Astrocyte of the spinal cord (primary cell): ENCODE data around the gene RPL7A.

Experiments
- DNase-seq: peaks from one replicate; pipeline ENCODE4 v3.0.0; 2011; ENCODE audit warnings: low read depth, low spot score
- H3K4me3 ChIP-seq: 2 replicates; pipeline ENCODE4 v1.5.1; 2011; ENCODE audit warnings: low read depth, mild to moderate bottlenecking, low read length, moderate library complexity
- in situ Hi-C: cut with HindIII; loops from 2 replicates; pipeline ENCODE4 v1.10.0; 2017; ENCODE audit warnings: low sequenced_read_pairs
- TF ChIP-seq, protein P1 (sequence below): IDR thresholded peaks from 2 replicates; pipeline ENCODE4 v1.5.1; 2012; ENCODE audit warnings: low read depth, mild to moderate bottlenecking, low read length, inconsistent platforms

RPL7A gene

DNA sequence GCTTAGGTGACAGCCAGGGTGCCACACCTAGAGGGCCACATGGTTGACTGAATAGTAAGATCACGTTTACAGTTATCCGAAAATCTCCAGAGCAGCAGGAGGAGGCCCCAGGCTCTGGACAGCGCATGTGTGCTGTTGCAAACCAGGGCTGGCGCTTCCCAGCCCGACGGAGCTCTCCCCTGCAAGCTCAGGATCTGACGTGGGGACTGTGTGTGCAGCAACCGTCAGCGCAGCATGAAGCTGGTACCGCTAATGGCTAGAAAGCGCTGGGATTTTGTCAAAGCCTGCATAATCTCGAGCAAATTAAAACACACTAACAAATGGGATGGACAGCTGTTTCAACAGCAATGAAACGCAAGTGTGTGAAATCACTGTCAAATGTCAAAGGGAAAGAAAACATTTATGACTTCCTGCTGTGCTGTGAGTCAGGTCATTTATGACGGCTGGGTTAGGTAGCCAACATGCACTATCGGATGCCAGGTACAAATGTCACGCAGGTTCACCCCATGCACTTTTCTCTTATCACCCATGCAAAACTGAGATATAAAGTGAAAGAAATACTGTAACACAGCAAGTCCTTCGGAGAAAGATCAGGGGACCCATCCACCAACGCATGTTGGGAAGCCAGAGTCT lies 20.3 kb downstream of the RPL7A start:
- TF ChIP-seq, protein P1, sequence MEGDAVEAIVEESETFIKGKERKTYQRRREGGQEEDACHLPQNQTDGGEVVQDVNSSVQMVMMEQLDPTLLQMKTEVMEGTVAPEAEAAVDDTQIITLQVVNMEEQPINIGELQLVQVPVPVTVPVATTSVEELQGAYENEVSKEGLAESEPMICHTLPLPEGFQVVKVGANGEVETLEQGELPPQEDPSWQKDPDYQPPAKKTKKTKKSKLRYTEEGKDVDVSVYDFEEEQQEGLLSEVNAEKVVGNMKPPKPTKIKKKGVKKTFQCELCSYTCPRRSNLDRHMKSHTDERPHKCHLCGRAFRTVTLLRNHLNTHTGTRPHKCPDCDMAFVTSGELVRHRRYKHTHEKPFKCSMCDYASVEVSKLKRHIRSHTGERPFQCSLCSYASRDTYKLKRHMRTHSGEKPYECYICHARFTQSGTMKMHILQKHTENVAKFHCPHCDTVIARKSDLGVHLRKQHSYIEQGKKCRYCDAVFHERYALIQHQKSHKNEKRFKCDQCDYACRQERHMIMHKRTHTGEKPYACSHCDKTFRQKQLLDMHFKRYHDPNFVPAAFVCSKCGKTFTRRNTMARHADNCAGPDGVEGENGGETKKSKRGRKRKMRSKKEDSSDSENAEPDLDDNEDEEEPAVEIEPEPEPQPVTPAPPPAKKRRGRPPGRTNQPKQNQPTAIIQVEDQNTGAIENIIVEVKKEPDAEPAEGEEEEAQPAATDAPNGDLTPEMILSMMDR: no peak
- no peak overlapping the region for H3K4me3 ChIP-seq
- in situ Hi-C loops: no loop called here
- peak; percentile 30 for DNase-seq

DNA sequence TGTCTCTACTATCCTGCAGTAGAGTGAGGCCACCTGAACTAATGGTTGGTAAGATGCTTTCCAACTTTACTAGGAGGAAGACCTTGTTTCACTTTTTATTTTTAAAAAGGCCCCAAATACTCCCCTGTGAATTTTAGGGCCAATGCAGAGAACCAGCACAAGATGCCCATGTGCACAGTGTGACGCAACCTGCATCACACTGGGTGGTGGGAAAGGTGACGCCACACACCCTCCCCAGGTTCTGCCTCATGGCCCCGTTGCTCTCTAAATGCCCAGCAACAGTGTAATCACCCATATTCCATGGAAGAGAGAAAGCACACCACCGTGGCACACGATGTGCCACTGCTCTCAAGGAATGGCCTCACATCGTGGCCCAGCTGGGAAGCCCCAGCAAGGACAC lies 21.4 kb downstream of the RPL7A start:
- DNase-seq: no peak
- H3K4me3 ChIP-seq: no peak overlapping the region
- TF ChIP-seq, protein P1: no peak
- in situ Hi-C loops: no loop called here

DNA sequence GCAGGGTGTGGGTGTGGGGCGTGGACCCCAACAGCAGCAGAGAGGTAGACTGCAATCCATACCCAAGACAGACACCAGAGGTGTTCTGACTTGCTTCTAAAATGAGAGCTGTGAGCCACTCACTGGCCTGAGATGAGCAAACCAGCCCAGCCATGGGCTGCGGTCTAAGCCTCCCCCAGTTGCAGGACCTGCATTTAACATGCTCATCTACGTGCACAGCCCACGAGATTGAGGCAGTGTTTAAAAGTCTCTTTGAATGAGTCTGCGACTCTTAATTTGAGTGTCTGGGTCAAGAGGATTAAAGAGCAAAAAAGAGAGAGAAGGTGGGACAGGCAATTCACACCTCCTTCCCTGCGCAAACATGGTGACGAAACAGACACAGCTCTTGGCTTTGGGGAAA lies 21.9 kb downstream of the RPL7A start:
- in situ Hi-C loops: no loop called here
- TF ChIP-seq, protein P1: no peak
- no peak overlapping the region for H3K4me3 ChIP-seq
- no peak for DNase-seq

DNA sequence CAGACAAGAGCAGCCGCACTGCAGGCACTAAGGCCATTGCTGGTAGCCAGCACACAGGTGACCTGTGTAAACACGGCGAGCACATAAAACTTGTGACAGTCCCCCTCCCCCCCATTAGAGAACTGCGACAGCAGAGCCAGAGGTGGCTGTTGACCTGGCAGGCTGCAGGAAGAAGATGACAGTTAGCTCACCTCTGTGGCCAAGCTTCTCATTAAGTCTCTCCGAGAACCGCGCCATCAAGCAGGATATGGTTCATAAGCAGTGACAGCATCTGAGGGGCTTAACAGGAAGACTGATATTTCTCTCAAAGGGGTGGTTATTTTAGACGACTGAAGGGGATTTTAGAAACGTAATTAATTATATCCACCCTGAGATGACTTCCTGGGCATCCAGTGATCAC lies 22.7 kb downstream of the RPL7A start:
- no peak overlapping the region for H3K4me3 ChIP-seq
- TF ChIP-seq, protein P1: no peak
- in situ Hi-C loops: no loop called here
- DNase-seq: no peak

DNA sequence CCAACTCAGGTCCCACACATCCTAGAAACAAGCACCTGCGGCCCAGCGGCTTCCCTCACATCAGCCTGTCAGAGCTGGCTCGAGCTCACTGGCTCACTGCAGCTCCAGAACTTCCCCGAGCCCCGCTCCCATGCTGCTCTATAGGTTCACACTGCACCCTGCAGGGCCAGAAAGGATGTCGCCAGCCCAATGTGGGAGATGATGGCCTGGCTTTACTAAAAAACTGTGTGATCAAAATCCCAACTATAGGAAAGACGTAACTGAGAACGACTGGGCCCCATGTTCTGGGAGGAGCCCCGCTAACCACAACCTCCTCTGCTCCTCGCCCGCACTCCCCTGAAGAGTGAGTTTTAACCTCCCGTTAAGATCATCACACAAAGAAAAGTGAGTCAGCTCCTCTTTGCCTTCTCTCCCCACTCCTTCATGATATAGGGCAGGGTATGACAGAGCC lies 23.3 kb downstream of the RPL7A start:
- TF ChIP-seq, protein P1: no peak

DNA sequence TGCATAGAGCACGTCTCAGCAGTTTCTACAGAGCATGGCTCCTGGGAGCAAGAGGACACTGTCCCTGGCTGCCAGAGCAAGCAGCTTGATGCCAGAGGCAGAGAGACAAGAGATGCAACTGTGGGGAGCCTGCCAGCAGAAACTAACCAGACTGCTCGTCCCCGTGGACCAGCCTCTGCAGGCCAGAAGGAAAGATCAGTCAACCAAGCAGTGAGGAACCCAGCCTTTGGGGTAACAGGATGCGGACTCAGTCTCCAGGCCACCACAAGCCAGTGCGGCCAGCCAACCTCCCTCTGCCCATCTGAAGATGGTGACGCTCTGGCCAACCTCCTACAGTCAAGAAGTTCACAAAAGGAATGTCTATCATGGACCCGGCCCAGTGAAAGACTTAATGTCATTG lies 24.1 kb downstream of the RPL7A start:
- no peak overlapping the region for H3K4me3 ChIP-seq
- in situ Hi-C loops: no loop called here
- TF ChIP-seq, protein P1: no peak
- DNase-seq: no peak

More for the DNA sequence above, 23.3 kb downstream of the RPL7A start:
- H3K4me3 ChIP-seq: no peak overlapping the region
- in situ Hi-C loops: no loop called here
- peak; percentile 22 for DNase-seq

DNA sequence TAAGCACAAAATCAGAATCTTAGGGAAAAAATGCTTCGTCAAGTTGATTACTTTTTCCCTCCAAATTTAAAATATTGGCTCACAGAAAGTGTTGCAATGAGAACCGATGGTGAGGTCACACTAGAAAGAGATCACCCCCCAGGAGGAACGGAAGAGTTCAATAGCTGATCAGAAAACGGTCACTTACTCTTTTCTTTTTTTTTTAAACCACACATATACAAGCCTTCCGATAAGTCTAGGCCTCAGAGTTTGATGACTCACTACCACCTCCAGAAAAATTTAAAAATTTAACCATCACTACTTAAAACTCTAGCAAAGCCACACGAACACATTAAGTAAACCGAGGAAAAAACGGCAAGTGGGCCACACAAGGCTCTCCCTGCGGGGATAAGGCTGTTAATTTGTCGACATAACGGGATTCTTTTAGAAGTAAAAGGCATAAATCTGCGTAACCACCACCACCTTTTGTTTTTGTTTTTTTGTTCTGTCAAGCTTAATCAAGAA lies 26.6 kb downstream of the RPL7A start:
- in situ Hi-C loops: no loop called here
- TF ChIP-seq, protein P1: no peak
- DNase-seq: peak; percentile 67
- peak overlapping the region; percentile 96 for H3K4me3 ChIP-seq
